ENCODE measurements around the gene SNX11. TPM values are rescaled to one million over a fixed set of nuclear protein-coding genes. Genes with fewer than 3 reads are reported as not detected.

Gene SNX11
- total and polyA plus RNA-seq, 2 donors (not counting 3 experiments of a cell fraction or from before 2014, with no cell fraction given), result 23.4 to 26.2 TPM

DNA sequence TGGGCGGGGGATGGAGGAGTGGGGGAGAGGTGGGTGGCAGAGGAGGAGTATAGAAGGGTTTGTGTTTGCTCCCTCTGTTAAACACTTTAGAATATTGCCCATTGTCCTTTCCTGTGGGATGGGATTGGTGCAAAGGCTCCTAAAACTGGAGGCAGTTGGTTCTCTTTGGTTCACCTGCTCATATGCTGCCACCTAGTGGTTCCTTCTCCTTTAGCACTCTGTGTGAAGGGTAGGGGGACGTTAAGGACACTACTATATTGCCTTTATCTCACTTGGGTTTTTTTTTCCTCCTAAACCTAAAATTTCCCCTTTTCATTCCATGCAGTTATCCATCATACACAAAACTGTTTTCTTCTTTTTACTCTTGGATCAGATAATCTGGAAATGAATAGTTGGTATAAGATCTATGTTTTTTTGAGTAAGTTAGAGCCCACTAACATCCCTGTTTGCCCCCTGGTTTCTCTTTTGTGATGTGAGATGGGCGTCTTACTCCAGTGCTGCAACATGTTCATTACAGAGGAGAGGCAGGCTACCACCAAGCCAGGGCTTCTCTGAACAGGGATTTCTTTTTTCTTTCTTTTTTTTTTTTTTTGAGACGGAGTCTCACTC lies 23.8 kb downstream of the SNX11 start:
- Histone ChIP-seq H4K20me1 (replicated peaks; ENCODE audit: control insufficient read depth, extremely low read depth, insufficient read depth, low read length) (no peaks in the 10 kb centered on the region), H3K4me2 (ENCODE audit: insufficient read depth, low read length) (no peak overlapping the region), H3K79me2 (ENCODE audit: control insufficient read depth, insufficient read depth, low read length) (no peaks in the 10 kb centered on the region), H3K9me3 (replicated peaks; ENCODE audit: control insufficient read depth, insufficient read depth, low read length) (no peaks in the 10 kb centered on the region), H3K27me3 (ENCODE audit: control insufficient read depth in 2 of 2, insufficient read depth in 2 of 2, low read length in 2 of 2) (peaks cover 0 to 2% of the 10 kb centered on the region in 2 experiments), H3K9ac (replicated peaks; ENCODE audit: extremely low read depth, insufficient read depth, low read length) (no peak overlapping the region), H3K4me3 (replicated peaks in 1 of 3; ENCODE audit: insufficient read depth in 1 of 3, low read depth in 1 of 3, low read length in 3 of 3) (no peak overlapping the region), H3K27ac (ENCODE audit: insufficient read depth, low read depth, low read length) (no peak overlapping the region), H2AFZ (ENCODE audit: low read depth, low read length) (no peak overlapping the region), H3K9me1 (replicated peaks; ENCODE audit: control insufficient read depth, extremely low read depth, insufficient read depth, low read length) (no peaks in the 10 kb centered on the region), H3K4me1 (ENCODE audit: control insufficient read depth, extremely low read depth, insufficient read depth, low read length) (peaks cover 15% of the 10 kb centered on the region), H3K36me3 (ENCODE audit: control insufficient read depth in 2 of 2, extremely low read depth in 1 of 2, insufficient read depth in 2 of 2, low read length in 2 of 2) (no peaks in the 10 kb centered on the region)
- BruUV-seq (replicated peaks), result no TSS peak
- POLR2A ChIA-PET, result no interaction called here
- dilution Hi-C loops (cut with MboI; ENCODE audit: extremely low pct_ligation_motif_present, low sequenced_read_pairs), result no loop called here
- TF ChIP-seq GATA2 (IDR thresholded peaks at IDR 0.05; ENCODE audit: insufficient read depth, insufficient read length, low read depth, low read length) (no peak), EZH2 (IDR thresholded peaks at IDR 0.05; ENCODE audit: borderline replicate concordance, low read depth, low read length, severe bottlenecking) (no peak), POLR2AphosphoS5 (IDR thresholded peaks at IDR 0.05; ENCODE audit: insufficient read depth, low read depth, low read length) (no peak)
- TF ChIP-seq, protein P1, sequence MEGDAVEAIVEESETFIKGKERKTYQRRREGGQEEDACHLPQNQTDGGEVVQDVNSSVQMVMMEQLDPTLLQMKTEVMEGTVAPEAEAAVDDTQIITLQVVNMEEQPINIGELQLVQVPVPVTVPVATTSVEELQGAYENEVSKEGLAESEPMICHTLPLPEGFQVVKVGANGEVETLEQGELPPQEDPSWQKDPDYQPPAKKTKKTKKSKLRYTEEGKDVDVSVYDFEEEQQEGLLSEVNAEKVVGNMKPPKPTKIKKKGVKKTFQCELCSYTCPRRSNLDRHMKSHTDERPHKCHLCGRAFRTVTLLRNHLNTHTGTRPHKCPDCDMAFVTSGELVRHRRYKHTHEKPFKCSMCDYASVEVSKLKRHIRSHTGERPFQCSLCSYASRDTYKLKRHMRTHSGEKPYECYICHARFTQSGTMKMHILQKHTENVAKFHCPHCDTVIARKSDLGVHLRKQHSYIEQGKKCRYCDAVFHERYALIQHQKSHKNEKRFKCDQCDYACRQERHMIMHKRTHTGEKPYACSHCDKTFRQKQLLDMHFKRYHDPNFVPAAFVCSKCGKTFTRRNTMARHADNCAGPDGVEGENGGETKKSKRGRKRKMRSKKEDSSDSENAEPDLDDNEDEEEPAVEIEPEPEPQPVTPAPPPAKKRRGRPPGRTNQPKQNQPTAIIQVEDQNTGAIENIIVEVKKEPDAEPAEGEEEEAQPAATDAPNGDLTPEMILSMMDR (IDR thresholded peaks at IDR 0.05; ENCODE audit: extremely low read depth in 1 of 2, insufficient read depth in 1 of 2, low read depth in 1 of 2, low read length in 2 of 2), result peak; percentile 75 to 81
- FAIRE-seq (peak; percentile 93), DNase-seq (ENCODE audit: low read depth, low spot score) (peak; percentile 63)
- intact Hi-C loops (cut with micrococcal nuclease), result loop anchor here (1.0 to 2.0 kb wide), 3 partner anchors 51 to 106 kb away; no protein-coding TSS in a partner anchor
- CTCF ChIA-PET, result interaction anchor here (0.6 to 9.4 kb wide), 34 partner anchors 8 to 748 kb away, joined by 3 to 167 read pairs (median 4); partner anchors contain the start of genes CBX1 and SNX11

All from endothelial cell of umbilical vein (primary cell).